ENCODE measurements around the gene SYPL1. TPM values are rescaled to one million over a fixed set of nuclear protein-coding genes. Genes with fewer than 3 reads are reported as not detected.

The SYPL1 gene
- polyA plus RNA-seq, 1 donor from 2014 or later = 17.4 TPM

GRCh38 chr7:106080300-106080987 is 31.7 kb downstream of the SYPL1 start:
- no peaks in the 10 kb centered on the region for H3K79me2 ChIP-seq (replicated peaks; ENCODE audit: insufficient read depth, low read length)
- no peaks in the 10 kb centered on the region for H3K9me2 ChIP-seq (ENCODE audit: insufficient read depth, low read length)
- no peak for TF ChIP-seq SMC3 (conservative IDR thresholded peaks at IDR 0.05; ENCODE audit: poor library complexity)
- TF ChIP-seq REST (IDR thresholded peaks at IDR 0.05; ENCODE audit: borderline replicate concordance) = no peak
- no peak for TF ChIP-seq RAD21 (conservative IDR thresholded peaks at IDR 0.05)
- TF ChIP-seq EP300 (conservative IDR thresholded peaks at IDR 0.05; ENCODE audit: poor library complexity, severe bottlenecking) = no peak
- TF ChIP-seq MXI1 (conservative IDR thresholded peaks at IDR 0.05; ENCODE audit: poor library complexity, severe bottlenecking) = no peak
- TF ChIP-seq POLR2AphosphoS5 (IDR thresholded peaks at IDR 0.05) = no peak
- no peak for TF ChIP-seq EZH2 (IDR thresholded peaks at IDR 0.05; ENCODE audit: borderline replicate concordance, insufficient read depth, low read length, poor library complexity, severe bottlenecking)
- no peak for TF ChIP-seq CTCF (IDR thresholded peaks at IDR 0.05; ENCODE audit: poor library complexity, severe bottlenecking)
- TF ChIP-seq TAF1 (IDR thresholded peaks at IDR 0.05; ENCODE audit: low read depth) = no peak
- no peak overlapping the region for H3K4me2 ChIP-seq (ENCODE audit: low read length)
- H3K9me3 ChIP-seq (ENCODE audit: low read length) = no peaks in the 10 kb centered on the region
- no peak overlapping the region for H3K4me3 ChIP-seq (ENCODE audit: low read length)
- no peak overlapping the region for H3K27ac ChIP-seq (ENCODE audit: low read length)
- no peaks in the 10 kb centered on the region for H3K27me3 ChIP-seq (ENCODE audit: insufficient read depth, low read depth, low read length)
- no peaks in the 10 kb centered on the region for H3F3A ChIP-seq (ENCODE audit: insufficient read depth, low read length, poor library complexity, severe bottlenecking)
- H4K20me1 ChIP-seq (ENCODE audit: insufficient read depth) = no peaks in the 10 kb centered on the region
- no peak overlapping the region for H3K9ac ChIP-seq (ENCODE audit: low read length)
- H2AFZ ChIP-seq (ENCODE audit: low read depth, low read length) = no peak overlapping the region
- no peaks in the 10 kb centered on the region for H3K36me3 ChIP-seq (ENCODE audit: insufficient read depth, low read length)

GRCh38 chr7:106076537-106076936 is 35.6 kb downstream of the SYPL1 start:
- no peaks in the 10 kb centered on the region for H4K20me1 ChIP-seq (ENCODE audit: insufficient read depth)
- no peak overlapping the region for H2AFZ ChIP-seq (ENCODE audit: low read depth, low read length)
- no peaks in the 10 kb centered on the region for H3K9me2 ChIP-seq (ENCODE audit: insufficient read depth, low read length)

More at GRCh38 chr7:106076537-106076936, 35.6 kb downstream of the SYPL1 start:
- no peaks in the 10 kb centered on the region for H3K9me3 ChIP-seq (ENCODE audit: low read length)
- H3K79me2 ChIP-seq (replicated peaks; ENCODE audit: insufficient read depth, low read length) = no peaks in the 10 kb centered on the region
- no peaks in the 10 kb centered on the region for H3K27me3 ChIP-seq (ENCODE audit: insufficient read depth, low read depth, low read length)
- H3K4me2 ChIP-seq (ENCODE audit: low read length) = no peak overlapping the region
- no peaks in the 10 kb centered on the region for H3K36me3 ChIP-seq (ENCODE audit: insufficient read depth, low read length)
- peak overlapping the region; percentile 1 for H3K4me3 ChIP-seq (ENCODE audit: low read length)
- no peak for TF ChIP-seq MXI1 (conservative IDR thresholded peaks at IDR 0.05; ENCODE audit: poor library complexity, severe bottlenecking)
- no peak for TF ChIP-seq CTCF (IDR thresholded peaks at IDR 0.05; ENCODE audit: poor library complexity, severe bottlenecking)
- TF ChIP-seq TAF1 (IDR thresholded peaks at IDR 0.05; ENCODE audit: low read depth) = no peak
- TF ChIP-seq POLR2AphosphoS5 (IDR thresholded peaks at IDR 0.05) = no peak
- no peak for TF ChIP-seq EZH2 (IDR thresholded peaks at IDR 0.05; ENCODE audit: borderline replicate concordance, insufficient read depth, low read length, poor library complexity, severe bottlenecking)
- TF ChIP-seq RAD21 (conservative IDR thresholded peaks at IDR 0.05) = no peak
- no peak for TF ChIP-seq SMC3 (conservative IDR thresholded peaks at IDR 0.05; ENCODE audit: poor library complexity)
- TF ChIP-seq EP300 (conservative IDR thresholded peaks at IDR 0.05; ENCODE audit: poor library complexity, severe bottlenecking) = no peak
- TF ChIP-seq REST (IDR thresholded peaks at IDR 0.05; ENCODE audit: borderline replicate concordance) = no peak
- H3K27ac ChIP-seq (ENCODE audit: low read length) = no peak overlapping the region
- H3F3A ChIP-seq (ENCODE audit: insufficient read depth, low read length, poor library complexity, severe bottlenecking) = no peaks in the 10 kb centered on the region
- no peak overlapping the region for H3K9ac ChIP-seq (ENCODE audit: low read length)
